Testis (tissue), 2 donors: Measurements from ENCODE around the gene QSOX2.

Source experiments
- POLR2A ChIP-seq: fragments of 450-650 bp; IDR thresholded peaks from one replicate; pipeline ENCODE4 v1.6.1; 2017; ENCODE audit warnings: antibody characterized with exemption, mild to moderate bottlenecking, moderate library complexity
- TF ChIP-seq, protein P1 (sequence below), 3 experiments: fragments of 450-650 bp in 2 of 3; fragments of 200-600 bp in 1 of 3; sonication (generic) in 1 of 3; IDR thresholded peaks; one replicate each; pipeline ENCODE4 v1.5.1; 2016 to 2019; ENCODE audit warnings: antibody characterized with exemption in 3 of 3, mild to moderate bottlenecking in 2 of 3, moderate library complexity in 1 of 3

- TF ChIP-seq, protein P1, sequence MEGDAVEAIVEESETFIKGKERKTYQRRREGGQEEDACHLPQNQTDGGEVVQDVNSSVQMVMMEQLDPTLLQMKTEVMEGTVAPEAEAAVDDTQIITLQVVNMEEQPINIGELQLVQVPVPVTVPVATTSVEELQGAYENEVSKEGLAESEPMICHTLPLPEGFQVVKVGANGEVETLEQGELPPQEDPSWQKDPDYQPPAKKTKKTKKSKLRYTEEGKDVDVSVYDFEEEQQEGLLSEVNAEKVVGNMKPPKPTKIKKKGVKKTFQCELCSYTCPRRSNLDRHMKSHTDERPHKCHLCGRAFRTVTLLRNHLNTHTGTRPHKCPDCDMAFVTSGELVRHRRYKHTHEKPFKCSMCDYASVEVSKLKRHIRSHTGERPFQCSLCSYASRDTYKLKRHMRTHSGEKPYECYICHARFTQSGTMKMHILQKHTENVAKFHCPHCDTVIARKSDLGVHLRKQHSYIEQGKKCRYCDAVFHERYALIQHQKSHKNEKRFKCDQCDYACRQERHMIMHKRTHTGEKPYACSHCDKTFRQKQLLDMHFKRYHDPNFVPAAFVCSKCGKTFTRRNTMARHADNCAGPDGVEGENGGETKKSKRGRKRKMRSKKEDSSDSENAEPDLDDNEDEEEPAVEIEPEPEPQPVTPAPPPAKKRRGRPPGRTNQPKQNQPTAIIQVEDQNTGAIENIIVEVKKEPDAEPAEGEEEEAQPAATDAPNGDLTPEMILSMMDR (IDR thresholded peaks at IDR 0.05) = no peak
- TF ChIP-seq POLR2A = no peak
Observed at GRCh38 chr9:136178061-136178772, 67.4 kb downstream of the QSOX2 start.
